Psoas muscle (tissue), 8 donors: Measurements from ENCODE around the gene NDUFV2. TPM values are rescaled to one million over a fixed set of nuclear protein-coding genes. Genes with fewer than 3 reads are reported as not detected.

Experiments
- ATAC-seq, 4 donors: fragments of 200-7000 bp; cut with Tn5 transposase; one replicate each; pipeline ENCODE4 v1.9.1; 2020; ENCODE audit warnings: moderate library complexity in 3 of 4, mild to moderate bottlenecking in 2 of 4
- DNase-seq, 2 donors: peaks; one replicate each; pipeline ENCODE4 v3.0.0-alpha.2; 2020
- H3K27ac ChIP-seq: fragments of 200-600 bp; one replicate; pipeline ENCODE4 v1.8.0; 2022
- H3K27me3 ChIP-seq, 3 donors: fragments of 200-600 bp in 1 of 3; one replicate each; pipeline versions ENCODE4 v1.6.1 to v1.8.0; 2013 to 2022; ENCODE audit warnings: low read length in 2 of 3, mild to moderate bottlenecking in 2 of 3, moderate library complexity in 1 of 3; ENCODE audit not compliant: insufficient read depth in 3 of 3
- H3K36me3 ChIP-seq, 2 donors: fragments of 200-600 bp in 1 of 2; one replicate each; pipeline versions ENCODE4 v1.6.1 to v1.8.0; 2013 to 2022; ENCODE audit warnings: low read depth in 1 of 2, mild to moderate bottlenecking in 1 of 2, moderate library complexity in 1 of 2; ENCODE audit not compliant: insufficient read depth in 1 of 2
- H3K4me1 ChIP-seq: fragments of 200-600 bp; one replicate; pipeline ENCODE4 v1.8.0; 2022
- H3K4me3 ChIP-seq: fragments of 200-600 bp; one replicate; pipeline ENCODE4 v1.8.0; 2022; ENCODE audit warnings: mild to moderate bottlenecking
- H3K9me3 ChIP-seq: fragments of 200-600 bp; one replicate; pipeline ENCODE4 v1.8.0; 2022
- WGBS, 3 donors: extraction: QIAGEN DNeasy Blood & Tissue Kit; methylation state at CpG; one replicate each; pipeline versions ENCODE4 v1.1.6 to v1.1.7; 2013; 5-methylcytosine and 5-hydroxymethylcytosine counted together
- intact Hi-C, 2 donors: fragments of 100-400 bp; cut with DNase I; formaldehyde crosslinking; loops; one replicate each; pipeline versions ENCODE4 v1.11.0 to v1.14.2; 2022
- polyA plus RNA-seq, 3 donors: library from polyadenylated mRNA; stranded (reverse); fragments of 200-250 nt; gene quantifications; one replicate each; pipeline ENCODE4 v1.2.3, GENCODE V29; 2013
- total RNA-seq, 4 donors: library from RNA; stranded (reverse); fragmentation: NEBNext Ultra II Directional in 2 of 4; extraction: Animal tissue kit (Norgen Biotek cat#: 25700) in 2 of 4; gene quantifications; one replicate each; pipeline versions ENCODE4 v1.2.1 to v1.2.4, GENCODE V29; 2021 to 2023
- TF ChIP-seq, protein P1 (sequence below): fragments of 200-600 bp; IDR thresholded peaks from one replicate; pipeline ENCODE4 v1.8.0; 2022; ENCODE audit warnings: antibody characterized with exemption
- donor health status: healthy with polysubstance abuse.
- donor health status: DM: no; HTN: no; CAD: no; lungs with moderate emphysema.
- donor health status: Bipolar disorder and iron deficiency.
- donor health status: healthy.
- donor health status: DM: yes; HTN: yes; CAD: no.
- donor health status: DM: no; HTN: no; CAD: no.
- donor health status: DM: no; HTN: no; CAD: no.
- donor health status: DM: yes; HTN: yes; CAD: no.

The NDUFV2 gene
- total and polyA plus RNA-seq, 7 donors: 312 to 565 (median 451) TPM

DNA sequence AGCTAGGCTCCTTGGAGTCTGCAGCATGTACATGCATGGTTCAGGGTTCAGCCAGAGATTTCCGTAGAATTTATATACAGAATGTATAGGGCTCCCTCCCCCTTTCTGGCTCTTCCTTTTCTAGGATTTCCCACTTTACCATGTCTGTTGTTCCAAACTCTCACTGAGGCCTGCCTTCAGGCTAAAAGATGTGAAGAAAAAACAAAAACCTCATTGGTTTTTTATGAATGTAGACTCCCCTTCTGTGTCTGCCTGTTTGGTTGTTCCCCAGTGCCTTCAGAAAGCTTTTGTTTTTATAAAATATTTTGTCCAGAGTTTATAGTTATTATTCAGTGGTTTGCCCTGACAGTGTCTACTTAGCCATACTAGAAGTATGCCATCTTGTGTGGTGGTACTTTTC lies 3.6 kb downstream of the NDUFV2 start:
- intact Hi-C loops: no loop called here
- WGBS, 3 donors: 43 to 60% (median 48%) methylated on average over 1 of the region's 1 CpG
- Histone ChIP-seq H3K36me3 (no peaks in the 10 kb centered on the region), H3K27ac (peak overlapping the region; percentile 56), H3K4me1 (peaks cover 78% of the 10 kb centered on the region), H3K4me3 (peak overlapping the region; percentile 93), H3K27me3 (no peaks in the 10 kb centered on the region), H3K9me3 (no peaks in the 10 kb centered on the region)
- DNase-seq (no peak), ATAC-seq (no peak)
- TF ChIP-seq, protein P1, sequence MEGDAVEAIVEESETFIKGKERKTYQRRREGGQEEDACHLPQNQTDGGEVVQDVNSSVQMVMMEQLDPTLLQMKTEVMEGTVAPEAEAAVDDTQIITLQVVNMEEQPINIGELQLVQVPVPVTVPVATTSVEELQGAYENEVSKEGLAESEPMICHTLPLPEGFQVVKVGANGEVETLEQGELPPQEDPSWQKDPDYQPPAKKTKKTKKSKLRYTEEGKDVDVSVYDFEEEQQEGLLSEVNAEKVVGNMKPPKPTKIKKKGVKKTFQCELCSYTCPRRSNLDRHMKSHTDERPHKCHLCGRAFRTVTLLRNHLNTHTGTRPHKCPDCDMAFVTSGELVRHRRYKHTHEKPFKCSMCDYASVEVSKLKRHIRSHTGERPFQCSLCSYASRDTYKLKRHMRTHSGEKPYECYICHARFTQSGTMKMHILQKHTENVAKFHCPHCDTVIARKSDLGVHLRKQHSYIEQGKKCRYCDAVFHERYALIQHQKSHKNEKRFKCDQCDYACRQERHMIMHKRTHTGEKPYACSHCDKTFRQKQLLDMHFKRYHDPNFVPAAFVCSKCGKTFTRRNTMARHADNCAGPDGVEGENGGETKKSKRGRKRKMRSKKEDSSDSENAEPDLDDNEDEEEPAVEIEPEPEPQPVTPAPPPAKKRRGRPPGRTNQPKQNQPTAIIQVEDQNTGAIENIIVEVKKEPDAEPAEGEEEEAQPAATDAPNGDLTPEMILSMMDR: no peak

DNA sequence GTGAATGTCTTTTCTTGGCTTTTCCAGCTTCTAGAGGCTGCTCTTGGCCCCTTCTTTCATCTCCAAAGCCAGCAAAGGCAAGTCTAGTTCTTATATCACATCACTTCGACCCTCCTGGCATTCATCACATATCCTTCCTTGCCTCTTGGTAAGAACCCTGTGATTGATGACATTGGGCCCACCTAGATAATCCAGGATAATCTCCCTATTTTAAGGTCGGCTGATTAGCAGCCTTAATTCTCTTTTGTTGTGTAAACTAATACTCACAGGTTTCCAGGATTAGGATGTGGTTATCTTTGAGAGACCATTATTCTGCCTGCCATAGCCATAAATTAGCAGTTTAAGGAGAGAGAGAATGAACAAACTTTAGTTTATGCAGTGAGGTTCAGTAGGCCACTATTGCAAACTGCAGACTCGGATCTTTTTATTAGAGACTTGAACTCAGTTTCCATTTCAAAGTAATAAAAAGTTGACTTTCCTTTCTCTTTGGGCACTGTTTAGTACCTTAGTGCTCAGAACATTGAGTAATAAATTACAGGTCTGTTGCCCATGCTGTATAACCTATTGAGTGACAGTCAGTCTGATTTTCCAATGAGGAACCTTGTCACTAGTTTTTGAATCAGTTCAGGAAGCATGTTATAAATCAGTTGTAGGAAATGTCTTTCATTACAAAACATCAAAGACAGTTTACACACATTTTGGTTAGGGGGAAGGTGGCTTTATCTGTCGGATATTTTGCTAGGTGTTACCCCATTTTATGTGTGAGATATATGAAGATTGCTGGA lies 4.5 kb downstream of the NDUFV2 start:
- WGBS, 3 donors: 21 to 27% (median 22%) methylated on average over 4 of the region's 4 CpGs
- H3K36me3 ChIP-seq: no peaks in the 10 kb centered on the region
- no peaks in the 10 kb centered on the region for H3K27me3 ChIP-seq
- intact Hi-C loops: no loop called here
- no peak for ATAC-seq
- peak overlapping the region; percentile 93 for H3K4me3 ChIP-seq
- no peak for DNase-seq
- peak overlapping the region; percentile 42 for H3K27ac ChIP-seq
- TF ChIP-seq, protein P1: no peak
- H3K4me1 ChIP-seq: peaks cover 76% of the 10 kb centered on the region
- H3K9me3 ChIP-seq: no peaks in the 10 kb centered on the region

DNA sequence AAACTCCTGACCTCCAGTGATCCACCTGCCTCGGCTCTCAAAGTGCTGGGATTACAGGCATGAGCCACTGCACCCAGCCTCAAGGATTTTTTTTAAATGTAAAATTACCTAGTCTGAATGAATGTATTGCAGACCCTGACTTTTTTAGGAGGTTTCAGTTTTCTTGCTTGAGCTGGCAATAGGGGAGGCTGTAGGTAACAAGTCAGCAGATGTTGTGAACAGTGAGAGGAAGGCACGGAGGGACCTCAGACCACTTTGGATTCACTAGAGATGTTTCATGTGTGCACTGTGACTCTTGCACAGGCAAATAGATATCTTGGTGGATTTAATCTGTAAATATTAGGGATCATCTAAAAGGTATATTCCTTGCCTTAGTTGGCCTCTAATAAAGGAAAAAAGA lies 6.4 kb downstream of the NDUFV2 start:
- H3K4me1 ChIP-seq: peaks cover 90% of the 10 kb centered on the region
- intact Hi-C loops: no loop called here
- H3K27me3 ChIP-seq: no peaks in the 10 kb centered on the region
- peak overlapping the region; percentile 35 for H3K4me3 ChIP-seq
- DNase-seq: no peak
- H3K36me3 ChIP-seq: no peaks in the 10 kb centered on the region
- peak overlapping the region; percentile 58 for H3K27ac ChIP-seq
- 41 to 75% (median 60%) methylated on average over 2 of the region's 2 CpGs for WGBS, 3 donors
- no peak for ATAC-seq
- TF ChIP-seq, protein P1: no peak
- no peaks in the 10 kb centered on the region for H3K9me3 ChIP-seq

DNA sequence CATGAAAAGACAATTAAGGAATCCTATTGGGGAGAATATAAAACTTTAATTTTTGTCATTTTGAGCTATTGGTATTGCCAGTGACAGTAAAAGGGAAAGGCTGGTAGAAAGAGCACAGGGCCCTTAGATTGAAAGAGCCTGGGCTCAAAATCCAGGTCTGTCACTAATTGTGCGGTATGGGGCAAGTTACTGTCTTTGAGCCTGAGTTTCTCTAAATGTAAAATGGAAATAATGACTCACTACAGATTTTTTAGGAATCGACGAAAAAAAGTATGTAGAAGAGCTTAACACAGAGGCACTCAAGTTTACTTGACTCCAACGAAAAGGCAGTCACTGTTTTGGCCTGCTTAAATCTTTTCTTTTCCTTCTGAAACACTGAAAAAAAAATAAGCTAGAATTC lies 7.0 kb downstream of the NDUFV2 start:
- Histone ChIP-seq H3K9me3 (no peaks in the 10 kb centered on the region), H3K27ac (peak overlapping the region; percentile 58), H3K4me1 (peaks cover 91% of the 10 kb centered on the region), H3K4me3 (peak overlapping the region; percentile 35), H3K36me3 (no peaks in the 10 kb centered on the region), H3K27me3 (no peaks in the 10 kb centered on the region)
- WGBS, 3 donors: 32 to 56% (median 35%) methylated on average over 4 of the region's 4 CpGs
- intact Hi-C loops: no loop called here
- DNase-seq: no peak
- TF ChIP-seq, protein P1: no peak
- ATAC-seq: no peak
